ENCODE results near the gene EPC2. TPM values are rescaled to one million over a fixed set of nuclear protein-coding genes. Genes with fewer than 3 reads are reported as not detected.

EPC2 gene
- total and polyA plus RNA-seq, 2 experiments from 2014 or later = 6.3 to 27.0 TPM

- H3K36me3 Mint-ChIP-seq (ENCODE audit: low read depth) = peaks cover 10% of the 10 kb centered on the region; the same call in 2 of the 3 replicates
- peaks cover 2% of the 10 kb centered on the region for H3K27me3 Mint-ChIP-seq (ENCODE audit: insufficient read depth, low read depth, poor library complexity)
- Histone ChIP-seq H3K4me2 (no peak overlapping the region), H3K4me3 (no peak overlapping the region), H3K9me2 (ENCODE audit: insufficient read depth) (no peaks in the 10 kb centered on the region), H4K20me1 (replicated peaks; ENCODE audit: insufficient read depth) (peaks cover 6% of the 10 kb centered on the region), H3K36me3 (ENCODE audit: insufficient read depth) (no peaks in the 10 kb centered on the region), H3K27ac (ENCODE audit: low read depth) (no peak overlapping the region), H3F3A (replicated peaks; ENCODE audit: low read depth) (no peaks in the 10 kb centered on the region), H3K27me3 (ENCODE audit: insufficient read depth) (no peaks in the 10 kb centered on the region), H3K4me1 (ENCODE audit: insufficient read depth) (peaks cover 13% of the 10 kb centered on the region), H3K79me2 (replicated peaks; ENCODE audit: insufficient read depth) (peaks cover 100% of the 10 kb centered on the region), H2AFZ (no peak overlapping the region)
- peaks cover 34% of the 10 kb centered on the region for H3K4me1 Mint-ChIP-seq
- no peak for TF ChIP-seq ZNF114 (CRISPR knock-in tag; IDR thresholded peaks at IDR 0.05)
- TF ChIP-seq, protein P1, sequence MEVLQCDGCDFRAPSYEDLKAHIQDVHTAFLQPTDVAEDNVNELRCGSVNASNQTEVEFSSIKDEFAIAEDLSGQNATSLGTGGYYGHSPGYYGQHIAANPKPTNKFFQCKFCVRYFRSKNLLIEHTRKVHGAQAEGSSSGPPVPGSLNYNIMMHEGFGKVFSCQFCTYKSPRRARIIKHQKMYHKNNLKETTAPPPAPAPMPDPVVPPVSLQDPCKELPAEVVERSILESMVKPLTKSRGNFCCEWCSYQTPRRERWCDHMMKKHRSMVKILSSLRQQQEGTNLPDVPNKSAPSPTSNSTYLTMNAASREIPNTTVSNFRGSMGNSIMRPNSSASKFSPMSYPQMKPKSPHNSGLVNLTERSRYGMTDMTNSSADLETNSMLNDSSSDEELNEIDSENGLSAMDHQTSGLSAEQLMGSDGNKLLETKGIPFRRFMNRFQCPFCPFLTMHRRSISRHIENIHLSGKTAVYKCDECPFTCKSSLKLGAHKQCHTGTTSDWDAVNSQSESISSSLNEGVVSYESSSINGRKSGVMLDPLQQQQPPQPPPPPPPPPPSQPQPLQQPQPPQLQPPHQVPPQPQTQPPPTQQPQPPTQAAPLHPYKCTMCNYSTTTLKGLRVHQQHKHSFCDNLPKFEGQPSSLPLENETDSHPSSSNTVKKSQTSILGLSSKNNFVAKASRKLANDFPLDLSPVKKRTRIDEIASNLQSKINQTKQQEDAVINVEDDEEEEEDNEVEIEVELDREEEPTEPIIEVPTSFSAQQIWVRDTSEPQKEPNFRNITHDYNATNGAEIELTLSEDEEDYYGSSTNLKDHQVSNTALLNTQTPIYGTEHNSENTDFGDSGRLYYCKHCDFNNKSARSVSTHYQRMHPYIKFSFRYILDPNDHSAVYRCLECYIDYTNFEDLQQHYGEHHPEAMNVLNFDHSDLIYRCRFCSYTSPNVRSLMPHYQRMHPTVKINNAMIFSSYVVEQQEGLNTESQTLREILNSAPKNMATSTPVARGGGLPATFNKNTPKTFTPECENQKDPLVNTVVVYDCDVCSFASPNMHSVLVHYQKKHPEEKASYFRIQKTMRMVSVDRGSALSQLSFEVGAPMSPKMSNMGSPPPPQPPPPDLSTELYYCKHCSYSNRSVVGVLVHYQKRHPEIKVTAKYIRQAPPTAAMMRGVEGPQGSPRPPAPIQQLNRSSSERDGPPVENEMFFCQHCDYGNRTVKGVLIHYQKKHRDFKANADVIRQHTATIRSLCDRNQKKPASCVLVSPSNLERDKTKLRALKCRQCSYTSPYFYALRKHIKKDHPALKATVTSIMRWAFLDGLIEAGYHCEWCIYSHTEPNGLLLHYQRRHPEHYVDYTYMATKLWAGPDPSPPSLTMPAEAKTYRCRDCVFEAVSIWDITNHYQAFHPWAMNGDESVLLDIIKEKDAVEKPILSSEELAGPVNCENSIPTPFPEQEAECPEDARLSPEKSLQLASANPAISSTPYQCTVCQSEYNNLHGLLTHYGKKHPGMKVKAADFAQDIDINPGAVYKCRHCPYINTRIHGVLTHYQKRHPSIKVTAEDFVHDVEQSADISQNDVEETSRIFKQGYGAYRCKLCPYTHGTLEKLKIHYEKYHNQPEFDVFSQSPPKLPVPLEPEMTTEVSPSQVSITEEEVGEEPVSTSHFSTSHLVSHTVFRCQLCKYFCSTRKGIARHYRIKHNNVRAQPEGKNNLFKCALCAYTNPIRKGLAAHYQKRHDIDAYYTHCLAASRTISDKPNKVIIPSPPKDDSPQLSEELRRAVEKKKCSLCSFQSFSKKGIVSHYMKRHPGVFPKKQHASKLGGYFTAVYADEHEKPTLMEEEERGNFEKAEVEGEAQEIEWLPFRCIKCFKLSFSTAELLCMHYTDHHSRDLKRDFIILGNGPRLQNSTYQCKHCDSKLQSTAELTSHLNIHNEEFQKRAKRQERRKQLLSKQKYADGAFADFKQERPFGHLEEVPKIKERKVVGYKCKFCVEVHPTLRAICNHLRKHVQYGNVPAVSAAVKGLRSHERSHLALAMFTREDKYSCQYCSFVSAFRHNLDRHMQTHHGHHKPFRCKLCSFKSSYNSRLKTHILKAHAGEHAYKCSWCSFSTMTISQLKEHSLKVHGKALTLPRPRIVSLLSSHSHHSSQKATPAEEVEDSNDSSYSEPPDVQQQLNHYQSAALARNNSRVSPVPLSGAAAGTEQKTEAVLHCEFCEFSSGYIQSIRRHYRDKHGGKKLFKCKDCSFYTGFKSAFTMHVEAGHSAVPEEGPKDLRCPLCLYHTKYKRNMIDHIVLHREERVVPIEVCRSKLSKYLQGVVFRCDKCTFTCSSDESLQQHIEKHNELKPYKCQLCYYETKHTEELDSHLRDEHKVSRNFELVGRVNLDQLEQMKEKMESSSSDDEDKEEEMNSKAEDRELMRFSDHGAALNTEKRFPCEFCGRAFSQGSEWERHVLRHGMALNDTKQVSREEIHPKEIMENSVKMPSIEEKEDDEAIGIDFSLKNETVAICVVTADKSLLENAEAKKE (CRISPR knock-in tag; IDR thresholded peaks at IDR 0.05) = no peak
- TF ChIP-seq EZH2 (IDR thresholded peaks at IDR 0.05; ENCODE audit: low read depth, unreplicated experiment) = no peak
- DNase-seq (ENCODE audit: low spot score) = no peak
- no peaks in the 10 kb centered on the region for H3K9me3 Mint-ChIP-seq
- no peak overlapping the region for H3K4me3 Mint-ChIP-seq
- no peak overlapping the region for H3K27ac Mint-ChIP-seq
- no peak for ATAC-seq
Measured at GRCh38 chr2:148664229-148664628, 19.7 kb downstream of the EPC2 start.

DNA sequence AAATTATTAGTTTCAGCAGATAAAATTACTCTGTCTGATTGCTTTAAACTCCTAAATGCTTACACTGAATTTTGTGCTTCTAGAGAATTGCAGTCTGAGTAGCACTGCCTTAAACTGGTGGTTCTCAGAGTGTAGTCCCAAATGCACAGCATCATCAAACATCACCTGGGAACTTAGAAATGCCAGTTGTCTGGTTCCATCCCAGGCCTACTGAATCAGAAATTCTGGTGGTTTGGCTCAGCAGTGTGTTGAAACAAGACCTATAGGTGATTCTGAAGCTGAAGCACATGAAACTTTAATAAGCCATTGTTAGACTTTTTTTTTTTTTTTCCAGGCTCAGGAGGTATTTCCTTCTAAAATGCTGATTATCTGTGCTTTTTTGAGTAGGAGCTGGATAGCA is 22.0 kb downstream of the EPC2 start:
- Histone ChIP-seq H3K4me1 (ENCODE audit: insufficient read depth) (peaks cover 9% of the 10 kb centered on the region), H3K4me3 (no peak overlapping the region), H3K79me2 (replicated peaks; ENCODE audit: insufficient read depth) (peaks cover 100% of the 10 kb centered on the region), H3K4me2 (no peak overlapping the region), H3K9me2 (ENCODE audit: insufficient read depth) (no peaks in the 10 kb centered on the region), H3K27me3 (ENCODE audit: insufficient read depth) (no peaks in the 10 kb centered on the region), H3F3A (replicated peaks; ENCODE audit: low read depth) (no peaks in the 10 kb centered on the region), H3K36me3 (ENCODE audit: insufficient read depth) (no peaks in the 10 kb centered on the region), H4K20me1 (replicated peaks; ENCODE audit: insufficient read depth) (peaks cover 6% of the 10 kb centered on the region), H2AFZ (no peak overlapping the region), H3K27ac (ENCODE audit: low read depth) (no peak overlapping the region)
- Mint-ChIP-seq H3K27ac (no peak overlapping the region), H3K4me3 (no peak overlapping the region), H3K4me1 (peaks cover 34% of the 10 kb centered on the region), H3K36me3 (ENCODE audit: low read depth) (peaks cover 11% of the 10 kb centered on the region; the same call in 2 of the 3 replicates), H3K9me3 (no peaks in the 10 kb centered on the region), H3K27me3 (ENCODE audit: insufficient read depth, low read depth, poor library complexity) (peaks cover 5% of the 10 kb centered on the region)
- DNase-seq (ENCODE audit: low spot score) (no peak), ATAC-seq (no peak)
- TF ChIP-seq CTCF (conservative IDR thresholded peaks at IDR 0.05; ENCODE audit: low read depth in 2 of 2) = no peak
- TF ChIP-seq, protein P1 (CRISPR knock-in tag; IDR thresholded peaks at IDR 0.05) = no peak

Measured in GM23338 (cell line).